Activated effector memory CD4-positive, alpha-beta T cell treated with anti-CD3 and anti-CD28 coated beads, Interleukin-2, amount 50 U/mL, for 16 hours (primary cell): ENCODE measurements around the gene MRPS2.
"Not testable (repeated sequence)": the region's sequence is repeated elsewhere in the genome, so short reads cannot be mapped to it uniquely, and the experiment has no call there.

Experiments used
- DNase-seq: peaks from one replicate; pipeline ENCODE4 v3.0.0-alpha.2; 2020

Gene MRPS2

DNA sequence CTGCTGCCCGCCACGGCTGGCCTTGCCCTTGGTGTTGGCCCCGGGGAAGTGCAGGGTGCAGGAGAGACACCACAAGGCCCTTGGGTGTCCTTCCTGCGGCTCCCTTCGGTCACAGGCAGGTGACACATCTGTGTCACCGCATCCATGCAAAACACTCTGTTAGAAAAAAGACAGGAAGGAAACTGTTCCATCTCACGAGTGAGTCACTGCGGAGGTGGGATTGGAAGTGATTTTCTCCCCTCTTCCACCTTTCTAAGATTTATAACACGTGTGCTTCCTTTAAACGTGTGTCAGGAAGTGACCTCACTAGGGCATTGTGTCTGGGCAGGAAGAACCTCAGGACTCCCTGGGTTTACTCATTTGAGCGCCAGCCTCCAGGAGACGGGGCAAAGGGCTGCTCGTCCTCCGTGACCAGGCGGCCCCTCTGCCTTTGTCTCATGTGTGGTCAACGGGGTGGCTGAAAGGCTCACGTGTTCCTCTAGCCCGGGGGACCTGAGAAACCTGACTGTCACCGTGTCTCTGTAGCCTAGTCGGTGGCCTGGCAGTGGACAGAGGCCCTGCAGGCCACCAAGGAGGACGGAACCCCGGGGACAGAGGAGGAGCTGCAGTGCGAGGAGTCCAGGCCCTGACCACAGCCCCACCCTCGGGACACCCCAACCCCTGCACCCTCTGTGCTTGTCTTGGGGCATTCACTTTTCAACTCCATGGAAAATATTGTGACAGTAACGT lies 15.8 kb downstream of the MRPS2 start:
- DNase-seq: peak; percentile 41

DNA sequence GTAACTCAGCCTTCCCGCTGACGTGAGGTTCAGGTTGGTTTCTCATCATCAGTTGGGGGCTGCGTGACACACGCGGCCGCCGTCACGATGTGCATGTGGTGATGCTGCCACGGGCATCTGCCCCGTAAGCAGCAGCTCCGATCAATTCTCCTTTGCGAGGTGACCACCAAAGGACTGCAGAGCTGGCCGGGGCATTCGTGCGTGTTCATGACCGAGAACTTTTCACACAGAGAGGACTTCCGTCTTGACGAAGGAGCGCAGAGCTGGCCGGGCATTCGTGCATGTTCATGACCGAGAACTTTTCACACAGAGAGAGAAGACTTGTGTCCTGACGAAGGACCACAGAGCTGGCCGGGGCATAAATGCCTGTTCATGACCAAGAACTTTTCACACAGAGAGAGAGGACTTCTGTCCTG lies 16.9 kb downstream of the MRPS2 start:
- DNase-seq: peak; percentile 55

DNA sequence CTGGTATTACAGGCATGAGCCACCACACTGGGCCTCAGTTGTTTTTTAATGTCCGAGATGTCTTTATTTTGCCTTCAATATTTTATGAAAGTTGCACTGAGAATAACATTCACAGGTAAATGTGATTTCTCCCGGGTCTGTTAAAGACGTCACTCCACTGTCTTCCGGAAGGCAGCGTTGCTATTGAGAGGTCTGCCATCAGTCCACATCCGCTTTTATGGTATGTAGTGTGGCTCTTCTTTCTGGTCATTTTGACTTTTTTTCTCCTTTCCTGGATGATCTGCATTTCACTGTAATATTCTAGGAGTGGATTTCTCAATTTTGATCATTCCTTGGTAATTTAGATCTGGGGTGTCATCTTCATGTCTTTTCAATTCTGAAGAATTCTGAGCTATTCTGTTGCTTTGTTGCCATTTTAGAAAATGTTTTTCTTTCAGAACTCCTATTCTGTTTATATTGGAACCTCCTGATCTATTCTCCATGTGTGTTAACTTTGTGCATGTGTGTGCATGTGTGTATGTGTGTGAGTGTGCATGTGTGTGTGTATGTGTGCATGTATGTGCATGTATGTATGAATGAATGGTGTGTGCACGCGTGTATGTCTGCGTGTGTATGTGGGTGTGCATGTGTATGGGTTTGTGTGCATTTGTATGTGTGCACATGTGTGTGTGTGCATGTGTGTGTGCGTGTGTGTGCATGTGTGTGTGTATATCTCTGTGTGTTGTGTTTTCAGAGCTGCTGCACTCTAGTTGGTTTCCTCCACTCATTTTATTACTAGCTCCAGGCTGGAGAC lies 18.9 kb downstream of the MRPS2 start:
- peak; percentile 28 for DNase-seq

DNA sequence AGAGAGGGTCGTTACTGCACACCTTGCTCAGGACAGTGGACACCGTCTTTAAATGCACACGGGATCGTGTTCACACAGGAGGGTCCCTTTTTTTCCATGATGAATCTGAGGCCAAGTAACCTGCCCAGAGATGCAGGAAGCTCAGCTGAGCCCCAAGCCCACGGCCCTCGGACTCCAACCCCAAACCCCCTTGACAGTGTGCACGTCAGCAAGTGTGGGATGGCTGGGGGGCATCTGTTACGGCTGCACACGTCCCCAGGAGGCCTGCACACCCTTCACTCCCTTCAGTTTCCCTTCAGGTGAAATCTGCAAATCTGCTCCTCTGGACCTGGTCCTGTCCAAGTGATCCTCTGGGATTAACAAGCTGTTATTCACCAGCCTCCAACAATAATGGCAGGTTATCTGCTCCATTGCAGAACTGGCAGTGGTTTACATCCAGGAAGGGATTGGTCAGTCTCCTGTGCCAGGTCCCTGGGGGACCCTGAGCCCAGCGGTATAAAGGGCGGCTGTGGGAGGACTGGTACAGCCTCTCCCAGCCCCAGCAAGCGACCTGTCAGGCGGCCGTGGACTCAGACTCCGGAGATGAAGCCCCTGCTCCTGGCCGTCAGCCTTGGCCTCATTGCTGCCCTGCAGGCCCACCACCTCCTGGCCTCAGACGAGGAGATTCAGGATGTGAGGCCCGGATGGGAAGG lies 20.6 kb downstream of the MRPS2 start, which contains the start of gene LCN1:
LCN1 (plus strand) TSS at position 525 of the 692 bp plus-strand sequence; CDS start at position 583, 58 bp downstream.
- DNase-seq: peak; percentile 33

DNA sequence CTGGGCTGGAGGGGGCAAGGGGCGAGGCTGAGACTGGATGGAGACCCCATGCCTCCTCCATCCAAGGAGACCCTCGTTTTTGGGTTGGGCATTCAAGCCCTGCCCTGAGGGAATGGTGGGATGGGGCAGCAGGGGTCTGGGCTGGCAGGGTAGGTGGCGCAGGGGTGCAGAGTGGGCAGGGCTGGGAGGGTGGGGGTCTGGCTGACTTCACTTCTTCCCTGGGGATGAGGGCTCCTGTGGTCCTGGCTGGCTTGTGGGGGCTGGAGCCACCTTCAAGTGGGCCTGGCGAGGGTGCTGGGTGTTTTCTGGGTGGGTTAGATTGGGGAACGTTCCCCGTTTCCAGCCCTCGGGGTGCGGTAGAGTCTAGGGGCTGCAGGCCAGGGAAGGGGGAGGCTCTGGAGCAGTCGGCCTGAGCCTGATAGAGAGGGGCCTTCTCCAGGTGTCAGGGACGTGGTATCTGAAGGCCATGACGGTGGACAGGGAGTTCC lies 21.2 kb downstream of the MRPS2 start:
- DNase-seq: peak; percentile 13

DNA sequence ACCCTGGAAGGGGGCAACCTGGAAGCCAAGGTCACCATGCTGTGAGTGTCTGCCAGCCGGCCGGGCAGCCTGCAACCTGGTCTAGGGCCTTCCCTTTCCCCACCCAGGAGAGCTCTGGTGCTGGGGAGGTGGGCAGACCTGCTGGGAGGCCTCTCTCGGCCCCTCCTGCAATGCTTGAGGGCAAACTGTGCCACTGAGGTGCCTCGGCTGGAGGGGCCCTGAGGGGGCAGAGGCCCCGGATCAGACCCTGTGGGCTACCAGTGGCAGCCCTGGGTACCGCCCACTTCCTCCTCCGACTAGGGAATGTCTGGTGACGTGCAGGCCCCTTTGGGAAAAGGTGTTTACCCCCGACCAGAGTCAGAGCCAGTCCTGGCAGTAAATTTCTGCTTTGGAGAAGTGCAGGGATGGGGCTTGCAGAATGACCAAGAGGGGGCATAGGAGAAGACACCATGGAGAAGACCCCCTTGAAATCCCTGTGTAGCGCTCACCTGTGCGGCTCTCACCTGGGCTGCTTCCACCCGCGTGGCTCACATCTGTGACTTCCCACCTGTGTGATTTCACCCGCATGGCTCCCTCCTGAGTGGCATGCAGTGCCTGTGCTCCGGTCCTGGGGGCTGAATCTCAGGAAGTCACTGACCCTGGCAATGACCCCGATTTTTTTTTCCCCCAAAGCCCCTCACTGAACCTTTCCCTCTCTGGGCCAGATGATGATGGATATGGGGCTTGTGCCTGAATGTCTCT lies 21.8 kb downstream of the MRPS2 start:
- DNase-seq: peak; percentile 46

DNA sequence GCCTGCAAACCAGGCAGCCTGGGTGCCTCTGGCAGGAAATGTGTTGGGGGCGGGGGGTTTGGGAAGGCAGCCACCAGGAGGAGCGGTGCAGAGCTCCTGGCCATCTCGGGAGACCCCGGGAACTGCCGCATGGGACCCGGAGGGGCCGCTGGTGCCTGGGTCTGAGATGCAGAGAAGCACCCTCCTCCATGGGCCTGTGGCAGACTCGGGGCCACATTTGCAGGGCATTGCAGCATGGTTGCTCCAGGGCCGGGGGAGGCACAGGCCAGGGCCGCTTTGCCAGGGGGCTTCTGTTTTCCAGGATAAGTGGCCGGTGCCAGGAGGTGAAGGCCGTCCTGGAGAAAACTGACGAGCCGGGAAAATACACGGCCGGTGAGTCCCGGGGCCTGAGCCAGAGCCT lies 22.4 kb downstream of the MRPS2 start:
- peak; percentile 33 for DNase-seq

DNA sequence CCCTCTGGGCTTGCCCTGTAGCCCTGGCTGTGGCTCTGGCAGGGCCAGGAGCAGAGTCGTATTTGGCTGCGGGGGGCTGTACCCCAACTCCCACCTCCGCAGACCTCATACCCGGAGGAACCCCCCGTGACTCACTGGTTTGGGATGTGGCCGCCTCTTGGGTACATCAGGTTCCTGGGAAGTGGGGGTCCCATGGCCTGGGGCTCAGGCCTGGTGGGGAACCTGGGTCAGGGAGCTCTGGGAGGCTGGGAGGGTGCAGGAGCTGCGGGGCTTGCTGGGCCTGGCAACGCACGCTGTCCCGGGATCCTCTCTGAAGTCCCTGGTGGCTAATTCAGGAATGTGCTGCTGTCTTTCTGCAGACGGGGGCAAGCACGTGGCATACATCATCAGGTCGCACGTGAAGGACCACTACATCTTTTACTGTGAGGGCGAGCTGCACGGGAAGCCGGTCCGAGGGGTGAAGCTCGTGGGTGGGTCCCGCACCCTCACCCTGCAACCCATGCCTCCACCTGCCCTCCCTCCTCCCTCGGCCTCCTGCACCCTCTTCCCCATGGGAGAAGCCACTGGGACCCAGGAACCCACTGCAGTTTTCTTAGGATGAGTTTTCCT lies 23.1 kb downstream of the MRPS2 start:
- DNase-seq: peak; percentile 51

DNA sequence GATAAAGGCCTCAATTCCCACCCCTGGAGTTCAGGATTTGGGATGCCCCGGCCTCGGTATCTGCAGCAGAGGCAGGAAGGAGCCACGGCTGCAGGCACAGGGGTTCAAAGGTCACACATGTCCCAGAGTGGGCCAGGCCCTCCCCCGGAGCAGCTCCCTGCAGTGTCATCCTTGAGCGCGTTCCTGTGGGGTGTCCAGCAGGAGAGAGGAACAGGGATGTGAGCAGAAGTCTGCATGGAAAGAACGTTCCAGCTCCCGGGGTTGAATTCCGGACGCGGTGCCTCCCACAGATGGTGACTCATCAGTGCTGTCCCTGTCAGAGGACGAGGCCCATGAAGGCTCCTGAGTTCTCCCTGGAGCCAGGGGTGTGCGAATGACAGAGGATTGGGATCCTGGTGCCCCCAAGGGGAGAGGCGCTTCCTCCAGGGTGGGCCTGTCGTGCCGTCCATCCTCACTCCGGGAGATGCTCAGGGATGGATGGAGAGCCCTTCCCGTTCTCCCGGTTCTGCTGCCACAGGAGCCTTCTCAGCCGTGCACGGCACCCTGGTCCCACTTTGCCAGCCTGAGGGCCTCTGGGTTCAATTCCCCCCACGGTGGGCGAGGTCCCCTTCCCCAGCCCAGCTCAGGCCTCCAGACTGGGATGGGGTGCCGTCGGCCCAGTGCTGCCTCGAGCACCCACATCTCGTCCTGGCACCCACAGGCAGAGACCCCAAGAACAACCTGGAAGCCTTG lies 23.8 kb downstream of the MRPS2 start:
- peak; percentile 56 for DNase-seq

DNA sequence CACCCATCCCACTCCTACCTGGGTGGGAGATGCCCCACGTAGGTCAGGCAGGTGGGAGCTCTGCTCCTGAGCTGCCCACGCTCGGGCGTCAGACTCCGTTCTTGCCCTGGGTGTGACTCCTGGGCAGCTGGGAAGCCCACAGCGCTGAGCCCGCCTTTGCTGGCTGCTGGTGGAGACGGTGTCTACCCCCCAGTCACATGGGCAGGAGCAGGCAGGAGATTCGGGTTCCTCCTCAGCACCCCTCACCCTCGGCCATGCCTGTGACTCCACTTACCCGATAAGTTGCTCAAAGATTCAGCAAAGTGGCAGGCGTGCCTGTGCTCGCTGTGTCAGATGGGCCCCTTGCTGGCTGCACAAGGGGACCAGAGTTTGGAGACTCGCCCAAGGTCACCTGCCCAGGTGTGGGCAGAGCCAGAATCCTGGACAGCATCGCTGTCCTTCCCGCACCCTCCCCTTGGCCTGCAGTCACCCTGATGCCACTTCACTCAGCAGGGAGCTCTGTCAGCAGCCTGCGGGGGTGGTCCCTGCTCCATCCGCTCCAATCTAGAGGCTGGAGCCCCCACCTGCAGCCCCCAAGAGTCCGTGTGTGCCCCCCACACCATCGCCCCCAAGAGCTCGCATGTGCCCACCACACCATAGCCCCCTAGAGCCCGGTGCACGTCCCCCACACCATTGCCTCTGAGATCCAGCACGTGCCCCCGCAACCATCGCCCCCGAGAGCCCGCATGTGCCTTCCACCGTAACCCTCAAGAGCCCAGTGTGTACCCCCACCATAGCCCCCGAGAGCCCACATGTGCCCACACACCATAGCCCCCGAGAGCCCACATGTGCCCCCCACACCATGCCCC lies 25.0 kb downstream of the MRPS2 start:
- peak; percentile 57 for DNase-seq

DNA sequence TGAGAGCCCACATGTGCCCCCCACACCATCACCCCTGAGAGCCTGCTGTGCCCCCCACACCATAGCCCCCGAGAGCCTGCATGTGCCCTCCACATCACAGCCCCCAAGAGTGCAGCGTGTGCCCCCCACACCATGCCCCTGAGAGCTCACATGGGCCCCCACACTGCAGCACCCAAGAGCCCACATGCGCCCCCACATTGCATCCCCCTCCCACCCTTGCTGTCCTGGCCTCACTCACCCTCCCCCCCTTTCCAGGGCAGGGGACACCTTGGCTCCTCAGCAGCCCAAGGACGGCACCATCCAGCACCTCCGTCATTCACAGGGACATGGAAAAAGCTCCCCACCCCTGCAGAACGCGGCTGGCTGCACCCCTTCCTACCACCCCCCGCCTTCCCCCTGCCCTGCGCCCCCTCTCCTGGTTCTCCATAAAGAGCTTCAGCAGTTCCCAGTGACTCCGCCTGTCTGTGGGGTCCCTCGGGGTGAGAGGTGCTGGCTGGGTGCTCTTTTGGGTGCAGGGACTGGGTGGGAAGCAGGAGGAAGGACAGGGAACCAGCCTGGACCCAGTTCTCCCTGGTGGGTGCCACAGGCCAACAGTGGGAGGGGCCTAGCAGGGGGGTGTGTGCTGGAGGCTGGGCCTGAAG lies 25.7 kb downstream of the MRPS2 start:
- DNase-seq: peak; percentile 28

DNA sequence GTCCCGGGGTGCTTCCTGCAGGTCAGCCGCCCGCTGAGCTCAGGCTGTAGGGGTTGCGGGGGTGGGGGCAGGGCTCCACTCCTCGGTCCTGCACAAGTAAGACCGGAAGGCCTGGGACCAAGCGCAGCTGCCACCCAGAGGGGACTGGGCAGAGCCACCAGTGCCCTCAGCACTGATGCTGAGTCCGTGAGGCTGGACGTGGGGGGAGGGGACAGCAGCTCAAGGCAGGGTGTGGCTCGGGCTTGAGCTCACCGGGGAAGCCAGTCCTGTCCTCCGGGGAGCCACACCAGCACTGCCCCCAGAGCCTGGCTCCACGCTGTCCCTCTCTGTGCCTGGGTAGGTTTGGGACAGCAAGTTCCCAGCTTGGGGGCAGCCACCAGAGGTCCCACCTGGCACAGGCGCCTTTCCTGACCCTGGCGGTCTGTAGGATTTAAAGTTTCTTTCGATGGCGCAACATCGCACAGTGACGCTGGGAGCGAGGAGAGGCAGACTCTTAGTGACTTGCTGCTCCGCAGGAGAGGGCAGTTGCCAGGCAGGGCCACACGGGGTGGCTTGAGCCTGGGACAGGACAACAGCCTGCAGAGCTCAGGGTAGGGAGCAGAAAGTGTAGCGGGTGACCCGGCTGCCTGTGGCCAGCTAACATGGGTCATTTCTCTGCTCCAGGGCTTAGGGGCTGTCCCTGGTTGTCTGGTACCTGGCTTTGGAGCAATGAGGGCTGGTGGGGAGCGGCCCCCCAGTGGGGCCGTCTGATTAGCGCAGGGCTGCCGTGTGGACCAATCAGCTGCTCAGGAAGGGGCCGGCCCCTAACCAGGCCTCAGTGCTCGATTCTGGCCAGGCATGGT lies 26.5 kb downstream of the MRPS2 start:
- peak; percentile 50 for DNase-seq

DNA sequence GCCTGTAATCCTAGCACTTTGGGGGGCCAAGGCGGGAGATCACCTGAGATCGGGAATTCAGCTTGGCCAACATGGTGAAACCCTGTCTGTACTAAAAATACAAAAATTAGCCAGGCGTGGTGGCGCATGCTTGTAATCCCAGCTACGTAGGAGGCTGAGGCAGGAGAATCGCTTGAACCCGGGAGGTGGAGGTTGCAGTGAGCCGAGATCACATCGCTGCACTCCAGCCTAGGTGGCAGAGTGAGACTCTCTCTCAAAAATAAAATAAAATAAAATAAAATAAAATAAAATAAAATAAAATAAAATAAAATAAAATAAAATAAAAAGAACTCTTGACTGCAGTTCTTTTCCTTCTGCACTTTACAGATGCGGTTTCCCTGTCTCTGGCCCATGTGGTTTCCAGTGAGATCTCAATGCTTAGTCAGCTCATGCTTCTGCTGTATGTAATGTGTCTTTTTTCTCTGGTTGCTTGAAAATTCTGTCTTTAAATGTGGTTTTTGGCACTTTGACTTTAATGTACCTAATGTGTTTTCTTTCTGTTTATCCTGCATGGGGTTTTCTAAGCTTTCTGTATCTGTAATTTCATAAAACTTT lies 28.5 kb downstream of the MRPS2 start:
- peak; percentile 19 for DNase-seq

DNA sequence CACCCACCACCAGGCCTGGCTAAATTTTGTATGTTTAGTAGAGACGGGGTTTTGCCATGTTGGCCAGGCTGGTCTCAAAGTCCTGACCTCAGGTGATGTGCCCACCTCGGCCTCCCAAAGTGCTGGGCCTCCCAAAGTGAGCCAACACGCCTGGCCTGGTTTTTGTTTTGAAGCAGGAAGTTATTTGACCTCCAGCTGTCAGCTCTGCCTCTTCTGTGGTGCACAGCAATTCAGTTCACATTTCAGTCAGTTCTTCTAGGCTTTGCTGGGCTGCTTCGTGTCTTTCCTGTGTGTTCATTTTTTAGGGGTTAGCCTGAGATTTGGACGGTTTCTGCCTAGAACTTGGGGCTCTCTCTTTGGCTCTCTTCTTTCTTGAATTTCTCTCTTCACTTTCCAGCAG lies 29.7 kb downstream of the MRPS2 start:
- DNase-seq: peak; percentile 30

DNA sequence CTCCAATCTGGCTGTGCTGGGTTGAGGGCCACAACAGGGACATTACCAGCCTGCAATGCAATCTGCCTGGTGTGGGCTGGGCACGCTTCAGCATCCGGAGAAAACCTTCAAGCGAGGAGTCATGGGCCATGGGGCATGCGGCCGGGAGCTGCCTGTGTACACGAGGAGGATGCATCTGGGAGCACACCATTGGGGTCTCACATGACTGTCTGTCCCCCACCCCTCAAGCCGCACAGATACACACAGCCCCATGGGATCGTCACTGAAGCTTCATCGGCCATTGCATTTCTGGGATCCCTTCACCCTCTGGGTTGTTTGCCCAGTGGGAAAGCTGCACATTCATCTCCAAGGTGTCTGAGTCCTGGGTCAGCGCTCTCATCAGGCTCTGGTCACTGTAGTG lies 30.6 kb downstream of the MRPS2 start:
- no peak for DNase-seq

DNA sequence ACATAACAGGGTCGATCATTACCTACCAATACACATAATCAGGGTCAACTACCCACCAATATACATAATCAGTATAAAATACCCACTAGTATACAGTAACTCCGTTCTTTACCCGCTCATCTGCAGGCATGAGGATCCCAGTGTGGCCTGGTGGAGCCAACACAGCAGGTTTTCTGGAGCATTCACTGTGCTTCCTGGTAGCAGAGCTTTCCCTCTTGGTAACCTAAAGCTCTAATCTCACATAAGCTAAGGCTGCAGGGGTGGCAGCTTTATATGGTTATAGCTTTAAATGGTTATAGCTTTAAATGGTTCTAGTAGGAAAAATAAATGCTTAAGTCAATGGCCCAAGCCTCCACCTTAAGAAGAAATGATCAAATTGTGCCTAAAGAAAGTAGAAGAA lies 32.6 kb downstream of the MRPS2 start:
- no peak for DNase-seq

DNA sequence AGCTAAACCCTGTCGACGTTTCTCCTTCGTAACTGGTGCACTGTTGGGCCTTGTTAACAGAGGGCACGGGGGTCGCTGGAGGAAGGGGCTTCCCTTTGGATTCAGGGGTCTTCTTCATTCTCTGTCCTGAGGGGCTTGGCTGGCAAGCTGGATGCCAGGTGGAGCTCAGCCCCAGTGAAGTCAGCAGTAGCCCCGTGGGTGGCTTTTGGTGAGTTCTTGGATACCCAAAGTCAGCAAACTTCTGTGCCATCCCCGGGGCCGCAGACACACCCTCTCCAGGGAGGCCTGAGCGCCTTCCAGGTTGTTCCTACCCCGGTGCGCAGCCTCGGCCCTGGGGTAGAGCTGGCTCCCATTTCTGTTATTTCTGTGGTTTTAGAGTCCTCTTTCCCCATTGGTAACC lies 33.2 kb downstream of the MRPS2 start:
- DNase-seq: no peak

DNA sequence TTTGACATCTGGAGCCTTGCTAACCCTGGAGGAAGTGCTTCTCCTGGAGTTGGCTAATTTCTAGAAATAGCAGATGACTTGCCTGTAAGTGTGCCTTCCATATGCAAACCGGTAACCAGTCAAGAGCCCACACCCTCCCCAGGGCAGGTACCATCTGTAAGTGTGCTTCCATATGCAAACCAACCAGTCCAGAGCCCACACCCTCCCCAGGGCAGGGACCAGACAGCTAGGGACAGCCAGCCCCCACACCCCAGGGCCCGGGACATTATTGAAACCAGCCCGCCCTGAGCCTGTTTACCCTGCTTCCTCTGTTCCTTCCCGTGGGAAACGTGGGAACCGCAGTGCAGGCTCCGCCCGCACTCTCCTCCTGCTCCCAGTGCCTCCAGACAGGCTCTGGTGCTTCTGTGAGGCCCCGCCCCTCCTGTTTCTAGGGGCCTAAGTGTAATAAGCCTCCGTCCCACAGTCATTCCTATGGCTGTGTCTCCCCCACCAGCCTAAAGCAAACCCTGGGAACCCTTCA lies 33.8 kb downstream of the MRPS2 start:
- DNase-seq: not testable (repeated sequence)
